Fibroblast of skin of right quadriceps (primary cell): ENCODE measurements around the gene RALY.
A peak's percentile ranks its signal among the peaks of the same experiment; 100 is the strongest.
"Not testable (repeated sequence)": the region's sequence is repeated elsewhere in the genome, so short reads cannot be mapped to it uniquely, and the experiment has no call there.

Experiments
- DNase-seq: peaks from one replicate; pipeline ENCODE4 v3.0.0-alpha.2; 2013

Gene RALY

DNA sequence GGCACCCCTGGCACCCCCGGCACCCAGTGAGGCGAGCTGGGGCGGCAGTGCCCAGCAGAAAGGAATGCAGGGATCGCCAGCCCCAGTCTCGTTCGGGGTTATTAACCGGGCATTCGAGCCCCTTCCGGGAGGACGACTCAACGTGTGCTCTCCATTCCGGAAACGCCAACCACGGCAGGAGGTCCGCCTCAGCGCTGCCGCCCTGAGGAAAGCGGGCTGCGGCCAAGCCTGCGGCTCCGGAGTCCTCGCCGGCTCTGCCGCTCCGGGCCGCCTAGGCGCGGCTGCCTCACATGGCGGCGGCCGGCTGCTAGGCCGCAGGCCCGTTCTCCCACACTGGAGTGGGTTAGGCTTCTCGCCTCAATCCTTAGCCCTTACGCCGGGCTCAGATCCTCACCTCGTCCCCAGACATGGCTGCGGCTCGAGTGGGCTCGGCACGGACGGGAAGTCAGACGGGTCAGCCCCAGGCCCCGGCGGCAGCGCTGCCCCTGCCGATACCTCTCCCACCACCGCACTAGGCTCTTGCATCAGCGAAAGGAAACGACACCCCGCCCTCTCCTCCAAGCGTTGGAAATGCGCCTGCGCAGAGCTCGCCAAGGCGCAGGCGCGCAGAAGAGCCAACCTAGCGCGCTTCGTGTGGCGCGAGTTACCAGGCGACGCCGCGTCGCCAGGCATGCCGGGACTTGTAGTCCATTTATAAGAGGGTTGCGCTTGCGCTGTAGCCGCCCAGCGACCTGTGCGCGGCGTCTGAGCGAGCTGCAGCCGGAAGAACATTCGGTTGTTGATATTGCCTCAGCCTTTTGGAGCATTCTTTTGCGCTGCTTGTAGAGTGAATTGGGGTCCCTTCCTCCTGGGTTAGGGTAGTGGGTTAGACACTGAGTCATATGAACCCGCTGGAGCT lies 118.2 kb downstream of the RALY start, which contains the start of gene EIF2S2:
Gene EIF2S2, minus strand, starts transcription at position 542 of the 898 bp plus-strand sequence. Its CDS starts 133 bp downstream, at position 409.
- DNase-seq, result peak; percentile 99

DNA sequence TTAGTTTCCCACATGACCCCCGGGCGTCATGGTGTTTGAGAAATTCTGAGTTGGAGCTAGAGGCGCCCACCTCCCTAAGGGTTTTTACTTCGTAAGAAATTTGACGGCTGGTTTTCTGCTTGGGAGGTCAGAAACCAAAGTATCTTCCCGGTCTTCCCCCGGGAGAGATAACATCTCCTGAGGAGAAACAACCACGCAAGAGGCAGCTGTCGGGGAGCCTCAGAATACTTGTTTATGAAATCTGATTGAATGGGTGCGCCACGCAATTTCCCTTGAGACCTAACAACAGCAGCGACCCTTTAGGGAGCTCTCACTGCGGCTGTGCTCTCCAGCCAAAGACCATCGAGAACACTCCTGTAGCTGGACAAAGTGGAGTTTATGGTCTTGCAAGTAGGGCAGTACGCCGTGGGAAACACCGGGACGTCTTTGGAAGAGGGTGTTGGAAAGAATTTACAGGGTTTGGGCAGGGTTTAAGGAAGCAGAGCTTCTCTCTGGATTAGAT lies 118.9 kb downstream of the RALY start:
- DNase-seq, result no peak

DNA sequence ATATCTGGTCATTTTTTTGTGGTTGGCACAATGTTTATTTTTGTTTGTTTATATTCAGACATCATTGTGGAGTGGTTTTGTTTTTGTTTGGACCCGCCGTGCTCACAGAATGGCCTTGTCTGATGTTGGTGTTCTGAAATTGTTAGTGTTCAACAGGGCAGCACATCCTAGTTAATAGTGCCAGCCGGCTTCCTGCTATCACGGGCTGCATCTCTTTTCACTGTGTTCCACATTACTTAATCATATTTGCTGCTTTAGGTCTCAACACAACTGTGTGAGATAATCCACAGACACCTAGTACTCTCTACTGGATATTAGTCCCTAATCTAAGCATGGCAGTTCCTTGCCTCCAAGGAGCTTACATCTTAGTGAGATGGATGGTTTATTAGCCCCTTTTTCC lies 121.1 kb downstream of the RALY start:
- no peak for DNase-seq

- no peak for DNase-seq
Measured at GRCh38 chr20:34115232-34115631, 121.5 kb downstream of the RALY start.

DNA sequence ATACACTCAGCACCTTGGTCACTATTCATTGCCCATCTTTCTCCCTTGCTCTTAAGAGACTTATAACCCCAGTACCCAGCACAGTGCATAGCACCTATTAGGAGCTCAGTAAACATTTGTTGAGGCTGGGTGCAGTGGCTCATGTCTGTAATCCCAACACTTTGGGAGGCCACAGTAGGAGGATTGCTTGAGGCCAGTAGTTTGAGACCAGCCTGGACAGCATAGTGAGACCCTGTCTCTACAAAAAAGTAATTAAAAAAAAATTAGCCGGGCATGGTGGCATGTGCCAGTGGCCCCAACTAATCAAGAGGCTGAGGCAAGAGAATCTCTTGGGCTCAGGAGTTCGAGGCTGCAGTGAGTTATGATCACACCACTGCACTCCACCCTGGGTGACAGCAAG lies 126.5 kb downstream of the RALY start:
- DNase-seq, result no peak

DNA sequence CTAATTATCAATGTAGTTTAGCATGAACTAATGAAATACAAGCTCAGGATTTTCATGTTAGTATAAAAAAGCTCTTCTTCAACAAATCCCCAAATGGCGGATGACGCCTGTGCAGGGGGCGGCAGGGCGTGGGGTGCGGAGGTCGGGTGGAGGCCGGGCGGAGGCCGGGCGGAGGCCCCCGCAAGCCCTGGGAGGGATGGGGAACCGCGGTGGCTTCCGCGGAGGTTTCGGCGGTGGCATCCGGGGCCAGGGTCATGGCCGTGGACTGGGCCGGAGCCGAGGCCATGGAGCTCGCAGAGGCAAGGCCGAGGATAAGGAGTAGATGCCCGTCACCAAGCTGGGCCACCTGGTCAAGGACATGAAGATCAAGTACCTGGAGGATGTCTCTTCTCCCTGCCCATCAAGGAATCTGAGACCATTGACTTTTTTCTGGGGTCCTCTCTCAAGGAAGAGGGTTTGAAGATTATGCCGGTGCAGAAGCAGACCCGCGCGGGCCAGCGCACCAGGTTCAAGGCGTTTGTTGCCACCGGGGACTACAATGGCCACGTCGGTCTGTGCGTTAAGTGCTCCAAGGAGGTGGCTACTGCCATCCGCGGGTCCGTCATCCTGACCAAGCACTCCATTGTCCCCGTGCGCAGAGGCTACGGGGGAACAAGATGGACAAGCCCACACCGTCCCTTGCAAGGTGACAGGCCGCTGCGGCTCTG lies 128.7 kb downstream of the RALY start:
- DNase-seq, result no peak

GRCh38 chr20:34123309-34123708 lies 129.6 kb downstream of the RALY start:
- no peak for DNase-seq

GRCh38 chr20:34124469-34125249 lies 130.9 kb downstream of the RALY start:
- no peak for DNase-seq

DNA sequence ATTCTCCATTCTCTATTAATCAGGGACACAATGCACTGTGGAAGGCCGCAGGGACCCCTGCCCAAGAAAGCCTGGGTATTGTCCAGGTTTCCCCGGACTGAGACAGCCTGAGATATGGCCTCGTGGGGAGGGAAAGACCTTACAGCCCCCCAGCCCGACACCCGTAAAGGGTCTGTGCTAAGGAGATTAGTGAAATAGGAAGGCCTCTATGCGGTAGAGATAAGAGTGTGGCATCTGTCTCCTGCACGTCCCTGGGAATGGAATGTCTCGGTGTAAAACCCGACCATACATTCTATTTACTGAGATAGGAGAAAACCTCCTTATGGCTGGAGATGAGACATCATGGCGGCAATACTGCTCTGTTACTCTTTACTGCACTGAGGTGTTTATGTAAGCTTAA lies 134.1 kb downstream of the RALY start:
- no peak for DNase-seq

GRCh38 chr20:34129518-34130162 lies 135.9 kb downstream of the RALY start:
- peak; percentile 68 for DNase-seq

- peak; percentile 22 for DNase-seq
Measured at GRCh38 chr20:34131491-34131890, 137.8 kb downstream of the RALY start.

DNA sequence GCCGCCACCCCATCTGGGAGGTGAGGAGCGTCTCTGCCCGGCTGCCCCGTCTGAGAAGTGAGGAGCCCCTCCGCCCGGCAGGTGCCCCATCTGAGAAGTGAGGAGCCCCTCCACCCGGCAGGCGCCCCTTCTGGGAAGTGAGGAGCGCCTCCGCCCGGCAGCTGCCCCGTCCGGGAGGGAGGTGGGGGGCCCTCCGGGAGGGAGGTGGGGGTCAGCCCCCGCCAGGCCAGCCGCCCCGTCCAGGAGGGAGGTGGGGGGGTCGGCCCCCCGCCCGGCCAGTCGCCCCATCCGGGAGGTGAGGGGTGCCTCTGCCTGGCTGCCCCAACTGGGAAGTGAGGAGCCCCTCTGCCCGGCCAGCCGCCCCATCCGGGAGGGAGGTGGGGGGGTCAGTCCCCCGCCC lies 138.8 kb downstream of the RALY start:
- not testable (repeated sequence) for DNase-seq

DNA sequence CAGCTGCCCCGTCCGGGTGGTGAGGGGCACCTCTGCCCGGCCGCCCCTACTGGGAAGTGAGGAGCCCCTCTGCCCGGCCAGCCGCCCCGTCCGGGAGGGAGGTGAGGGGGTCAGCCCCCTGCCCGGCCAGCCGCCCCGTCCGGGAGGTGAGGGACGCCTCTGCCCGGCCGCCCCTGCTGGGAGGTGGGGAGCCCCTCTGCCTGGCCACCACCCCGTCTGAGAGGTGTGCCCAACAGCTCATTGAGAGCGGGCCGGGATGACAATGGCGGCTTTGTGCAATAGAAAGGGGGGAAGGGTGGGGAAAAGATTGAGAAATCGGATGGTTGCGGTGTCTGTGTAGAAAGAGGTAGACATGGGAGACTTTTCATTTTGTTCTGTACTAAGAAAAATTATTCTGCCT lies 139.2 kb downstream of the RALY start:
- not testable (repeated sequence) for DNase-seq

GRCh38 chr20:34133365-34133860 lies 139.7 kb downstream of the RALY start:
- DNase-seq, result not testable (repeated sequence)
